T-helper 2 cell (primary cell): ENCODE results near the gene LRP1.

Experiments used
- DNase-seq, 5 experiments: peaks; one replicate each; pipeline versions ENCODE4 v3.0.0 to v3.0.0-alpha.2; 2012 to 2022

The LRP1 gene

GRCh38 chr12:57157588-57158173 lies 29.4 kb downstream of the LRP1 start:
- peak in 1 of 5 experiments; percentile 78 for DNase-seq

GRCh38 chr12:57158186-57158585 lies 29.9 kb downstream of the LRP1 start:
- no peak for DNase-seq

- no peak for DNase-seq
These were observed 30.4 kb downstream of the LRP1 start for GRCh38 chr12:57158665-57159064.

- no peak for DNase-seq
These were observed 31.0 kb downstream of the LRP1 start for GRCh38 chr12:57159311-57159710.

GRCh38 chr12:57160040-57160439 lies 31.8 kb downstream of the LRP1 start:
- DNase-seq = no peak

- no peak for DNase-seq
These were observed 32.5 kb downstream of the LRP1 start for GRCh38 chr12:57160741-57161140.

GRCh38 chr12:57161491-57161890 lies 33.2 kb downstream of the LRP1 start:
- DNase-seq = no peak

- DNase-seq = no peak
These were observed 34.4 kb downstream of the LRP1 start for GRCh38 chr12:57162553-57163125.

- no peak for DNase-seq
These were observed 36.2 kb downstream of the LRP1 start for GRCh38 chr12:57164454-57164853.

- no peak for DNase-seq
These were observed 36.8 kb downstream of the LRP1 start for GRCh38 chr12:57164966-57165625.

GRCh38 chr12:57165741-57166140 lies 37.5 kb downstream of the LRP1 start:
- DNase-seq = no peak

- peak in 1 of 5 experiments; percentile 19 for DNase-seq
These were observed 38.7 kb downstream of the LRP1 start for GRCh38 chr12:57166971-57167371.

- DNase-seq = no peak
These were observed 39.8 kb downstream of the LRP1 start for GRCh38 chr12:57168058-57168457.

- DNase-seq = no peak
These were observed 40.9 kb downstream of the LRP1 start for GRCh38 chr12:57169046-57169795.

GRCh38 chr12:57169969-57170368 lies 41.7 kb downstream of the LRP1 start:
- DNase-seq = no peak

GRCh38 chr12:57170408-57170807 lies 42.1 kb downstream of the LRP1 start:
- DNase-seq = no peak

GRCh38 chr12:57170927-57171326 lies 42.6 kb downstream of the LRP1 start:
- DNase-seq = no peak

- no peak for DNase-seq
These were observed 43.4 kb downstream of the LRP1 start for GRCh38 chr12:57171668-57172067.

GRCh38 chr12:57173089-57173488 lies 44.8 kb downstream of the LRP1 start:
- DNase-seq = peak in 1 of 5 experiments; percentile 16

GRCh38 chr12:57173683-57174082 lies 45.4 kb downstream of the LRP1 start:
- no peak for DNase-seq

- DNase-seq = peak in 3 of 5 experiments; percentile 8 to 22 (median 22)
These were observed 47.3 kb downstream of the LRP1 start for GRCh38 chr12:57175428-57176138.

- DNase-seq = no peak
These were observed 47.8 kb downstream of the LRP1 start for GRCh38 chr12:57176139-57176477.

GRCh38 chr12:57176846-57177245 lies 48.6 kb downstream of the LRP1 start:
- no peak for DNase-seq
